Rectal smooth muscle tissue (tissue), 1 donor: ENCODE data around the gene CNOT3.

ENCODE experiments used
- H3K27ac ChIP-seq: one replicate; pipeline ENCODE4 v1.7.0; 2013; ENCODE audit warnings: low read depth, low read length, inconsistent platforms
- H3K27me3 ChIP-seq: one replicate; pipeline ENCODE4 v1.7.0; 2013; ENCODE audit warnings: low read length; ENCODE audit not compliant: control insufficient read depth, insufficient read depth
- H3K36me3 ChIP-seq: one replicate; pipeline ENCODE4 v1.7.0; 2013; ENCODE audit warnings: low read length; ENCODE audit not compliant: control insufficient read depth, insufficient read depth
- H3K4me1 ChIP-seq: one replicate; pipeline ENCODE4 v1.7.0; 2013; ENCODE audit warnings: low read length; ENCODE audit not compliant: control insufficient read depth, insufficient read depth
- H3K4me3 ChIP-seq: one replicate; pipeline ENCODE4 v1.7.0; 2013; ENCODE audit warnings: low read length
- H3K9ac ChIP-seq: one replicate; pipeline ENCODE4 v1.7.0; 2013; ENCODE audit warnings: low read length

The CNOT3 gene

DNA sequence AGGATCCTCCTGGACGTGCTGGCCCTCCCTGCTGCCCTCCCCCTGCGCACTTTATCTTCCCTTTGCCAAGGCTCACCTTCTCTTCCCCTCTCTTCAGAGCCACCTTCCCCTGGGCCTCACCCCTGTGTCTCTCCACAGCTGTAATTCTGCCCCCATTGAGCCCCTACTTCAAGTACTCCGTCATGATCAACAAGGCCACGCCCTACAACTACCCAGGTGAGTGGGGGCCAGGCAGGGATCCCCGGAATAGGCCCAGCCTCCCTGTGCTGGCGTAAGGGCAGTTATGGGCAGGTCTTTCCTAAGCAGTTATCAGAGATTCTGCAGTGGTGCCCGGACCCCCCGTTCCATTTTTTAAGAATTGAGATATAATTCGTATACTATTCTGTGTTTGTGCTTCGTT is 31.8 kb upstream of the CNOT3 start:
- H3K27me3 ChIP-seq: no peaks in the 10 kb centered on the region
- H3K9ac ChIP-seq: no peak overlapping the region
- H3K36me3 ChIP-seq: peaks cover 38% of the 10 kb centered on the region
- peaks cover 2% of the 10 kb centered on the region for H3K4me1 ChIP-seq
- no peak overlapping the region for H3K27ac ChIP-seq
- H3K4me3 ChIP-seq: no peak overlapping the region

DNA sequence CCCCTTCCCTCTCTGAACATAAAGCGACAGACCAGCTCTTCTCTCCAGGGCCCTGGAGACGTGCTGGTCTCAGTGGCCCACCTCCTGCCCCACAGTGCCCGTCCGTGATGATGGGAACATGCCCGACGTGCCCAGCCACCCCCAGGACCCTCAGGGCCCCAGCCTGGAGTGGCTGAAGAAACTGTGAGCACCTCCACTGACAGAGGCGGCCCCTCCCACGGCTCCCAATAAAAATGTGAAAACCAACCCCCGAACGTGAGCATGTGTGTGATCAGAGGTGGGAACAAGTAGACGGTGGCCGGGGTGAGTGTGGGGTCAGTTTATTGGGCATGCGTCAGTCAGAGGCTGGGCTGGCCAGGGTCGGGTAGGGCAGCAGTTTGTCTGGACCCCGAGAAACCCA is 30.8 kb upstream of the CNOT3 start:
- Histone ChIP-seq H3K27me3 (no peaks in the 10 kb centered on the region), H3K27ac (no peak overlapping the region), H3K4me1 (peaks cover 2% of the 10 kb centered on the region), H3K36me3 (peaks cover 42% of the 10 kb centered on the region), H3K9ac (no peak overlapping the region), H3K4me3 (no peak overlapping the region)

DNA sequence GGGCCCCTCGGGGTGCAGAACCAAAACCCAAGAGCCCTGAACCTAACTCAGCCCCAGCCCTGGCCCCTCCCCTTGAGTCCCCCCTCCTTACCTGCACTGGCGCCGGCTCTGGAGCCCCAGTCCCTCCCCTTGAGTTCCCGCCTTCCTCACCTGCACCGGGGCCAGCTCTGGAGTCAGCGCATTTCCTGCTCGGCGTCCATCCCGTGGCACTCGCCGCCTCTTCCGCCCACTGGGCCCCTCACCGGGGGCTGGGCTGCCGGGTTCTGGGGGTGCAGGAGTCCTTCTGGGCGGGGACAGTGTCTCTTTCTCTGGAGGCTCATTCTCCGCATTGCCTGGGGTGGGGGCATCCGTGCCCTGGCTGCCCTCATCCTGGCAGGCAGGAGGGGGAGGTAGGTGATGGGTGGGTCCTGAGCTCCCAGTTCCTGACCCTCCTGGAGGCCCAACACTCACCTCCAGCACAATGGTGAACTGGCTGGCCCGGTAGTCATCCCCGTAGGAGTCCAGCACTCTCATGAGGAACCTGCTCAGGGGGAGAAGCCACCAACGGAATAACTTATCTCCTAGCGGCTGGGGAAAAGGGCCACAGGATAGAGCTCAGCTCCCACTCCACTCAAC is 29.6 kb upstream of the CNOT3 start:
- Histone ChIP-seq H3K27me3 (no peaks in the 10 kb centered on the region), H3K27ac (no peak overlapping the region), H3K36me3 (peaks cover 42% of the 10 kb centered on the region), H3K4me3 (no peak overlapping the region), H3K9ac (no peak overlapping the region), H3K4me1 (peaks cover 2% of the 10 kb centered on the region)

DNA sequence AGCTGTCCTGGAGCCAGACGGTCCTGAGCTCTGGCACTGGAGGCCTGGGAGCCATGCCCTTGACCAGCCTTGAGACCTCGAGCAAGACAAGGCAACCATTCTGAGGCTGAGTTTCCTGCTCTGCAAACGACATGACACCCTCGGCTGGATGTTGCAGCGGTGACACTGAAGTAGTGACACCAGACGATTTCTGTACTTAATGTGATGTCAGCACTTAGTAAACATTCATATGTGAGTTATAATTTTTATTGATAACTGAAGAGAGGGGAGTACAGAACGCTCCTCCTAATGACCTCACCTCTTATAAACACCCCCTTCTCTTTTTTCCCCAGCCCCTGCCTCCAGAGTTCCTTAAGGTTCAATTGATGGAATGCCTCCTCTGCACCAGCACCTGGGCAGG is 29.1 kb upstream of the CNOT3 start:
- no peak overlapping the region for H3K9ac ChIP-seq
- H3K4me1 ChIP-seq: peaks cover under 1% of the 10 kb centered on the region
- no peak overlapping the region for H3K27ac ChIP-seq
- H3K36me3 ChIP-seq: peaks cover 42% of the 10 kb centered on the region
- no peaks in the 10 kb centered on the region for H3K27me3 ChIP-seq
- H3K4me3 ChIP-seq: no peak overlapping the region

DNA sequence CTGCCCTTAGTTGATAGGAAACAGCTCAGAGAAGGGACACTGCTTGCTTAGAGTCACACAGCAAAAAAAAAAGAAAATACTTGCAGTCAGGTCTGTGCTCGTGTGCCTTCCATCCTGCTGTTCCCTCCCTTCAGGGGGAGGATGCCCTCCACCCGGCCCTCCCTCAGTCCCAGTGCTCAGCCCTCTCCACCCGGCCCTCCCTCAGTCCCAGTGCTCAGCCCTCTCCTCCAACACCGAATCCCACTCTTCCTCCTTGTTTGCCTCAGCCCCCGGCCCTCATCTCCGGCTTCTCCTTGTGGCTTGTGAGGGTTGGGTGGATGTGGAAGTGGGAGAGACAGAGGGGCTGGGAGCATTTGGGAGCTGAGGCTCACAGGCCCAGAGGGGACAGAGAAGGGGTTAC is 27.9 kb upstream of the CNOT3 start:
- Histone ChIP-seq H3K27ac (no peak overlapping the region), H3K4me3 (no peak overlapping the region), H3K4me1 (peaks cover 5% of the 10 kb centered on the region), H3K9ac (no peak overlapping the region), H3K27me3 (no peaks in the 10 kb centered on the region), H3K36me3 (peaks cover 42% of the 10 kb centered on the region)

DNA sequence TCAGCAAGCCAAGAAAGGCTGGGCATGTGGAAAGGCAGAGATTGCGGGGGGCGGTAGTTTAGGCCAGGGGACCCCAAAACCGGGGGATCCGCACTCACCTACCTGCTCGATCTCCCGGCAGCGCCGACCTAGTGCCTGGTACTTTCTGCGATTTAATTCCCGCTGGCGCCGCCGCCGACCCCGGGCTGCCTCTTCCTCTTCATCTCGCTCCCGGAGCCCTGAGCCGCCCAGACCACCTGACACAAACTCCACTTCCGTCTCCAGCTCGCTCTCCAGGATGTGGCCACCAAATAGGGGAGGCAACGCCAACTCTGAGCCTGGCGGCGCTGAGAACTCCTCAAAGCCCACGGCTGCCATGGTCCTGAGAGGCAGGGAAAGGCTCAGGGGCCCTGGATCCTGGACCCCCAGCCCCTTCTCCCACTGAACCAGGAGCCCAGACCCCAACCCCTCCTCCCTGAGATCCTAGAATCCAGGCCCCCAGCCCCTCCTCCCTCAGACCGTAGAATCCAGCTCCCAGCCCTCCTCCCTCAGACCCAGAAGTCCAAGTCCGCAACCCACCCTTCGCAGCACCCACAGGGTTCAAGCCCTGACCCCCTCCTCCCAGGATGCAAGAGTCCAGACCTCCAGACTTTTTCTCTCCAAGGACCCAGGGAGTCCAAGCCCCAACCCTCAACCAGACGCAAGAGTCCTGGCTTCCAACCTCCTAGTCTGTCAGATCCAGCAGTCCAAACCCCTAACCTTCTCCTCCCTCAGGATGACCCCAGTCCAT is 23.0 kb upstream of the CNOT3 start:
- no peaks in the 10 kb centered on the region for H3K27me3 ChIP-seq
- peak overlapping the region; percentile 29 for H3K9ac ChIP-seq

DNA sequence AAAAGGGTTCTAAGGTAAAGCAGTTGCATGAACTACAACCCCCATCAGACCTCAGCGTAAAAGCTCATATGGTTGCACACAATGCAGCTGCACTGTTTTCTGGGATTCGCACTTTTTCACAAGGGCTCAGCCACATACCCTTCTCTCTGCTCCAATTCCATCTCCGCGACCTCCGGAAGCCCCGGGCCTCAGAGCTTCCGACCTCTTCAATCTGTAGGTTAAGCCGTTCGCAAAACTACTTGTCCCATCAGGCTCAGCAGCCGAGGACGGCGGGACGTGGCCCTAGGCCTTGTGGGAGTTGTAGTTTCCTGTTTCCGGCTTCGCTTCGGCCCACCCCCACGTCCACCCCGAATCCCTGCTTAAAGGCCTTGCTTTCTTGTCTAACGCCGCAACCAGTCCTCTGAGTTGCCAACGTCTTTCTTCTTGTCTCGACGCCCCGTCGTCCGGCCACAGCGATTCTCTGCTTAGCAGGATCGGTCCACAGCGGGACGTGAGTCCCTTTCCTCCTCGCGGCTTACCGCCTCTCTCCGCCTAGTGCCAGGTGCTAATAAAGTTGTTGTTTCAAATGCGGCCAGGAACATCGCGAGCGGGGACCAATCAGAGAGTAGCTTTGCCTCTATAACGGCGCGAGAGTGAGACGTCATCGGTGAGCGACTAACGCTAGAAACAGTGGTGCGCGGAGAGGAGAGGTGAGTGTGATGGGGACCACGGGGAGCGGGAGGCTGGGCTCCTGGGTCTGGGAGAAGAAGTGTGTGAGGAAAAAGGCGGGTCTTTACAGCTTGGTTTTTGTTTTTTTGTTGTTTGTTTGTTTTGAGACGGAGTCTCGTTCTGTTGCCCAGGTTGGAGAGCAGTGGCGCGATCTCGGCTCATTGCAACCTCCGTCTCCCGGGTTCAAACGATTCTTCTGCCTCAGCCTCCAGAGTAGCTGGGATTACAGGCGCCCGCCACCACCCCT is 22.2 kb upstream of the CNOT3 start, which contains the start of the genes PRPF31 and TFPT:
Gene PRPF31 (plus strand): TSS at position 646 of the 955 bp plus-strand sequence. CDS start 2,525 bp downstream, outside the sequence.
Gene TFPT (minus strand): TSS at position 549 of the 955 bp plus-strand sequence. CDS start 388 bp downstream, at position 161.
- Histone ChIP-seq H3K27ac (peak within 1 kb of the TSS; percentile 93), H3K4me1 (peaks cover 8% of the 10 kb centered on the region), H3K9ac (peak within 1 kb of the TSS; percentile 90), H3K36me3 (peaks cover 13% of the 10 kb centered on the region), H3K4me3 (peak within 1 kb of the TSS; percentile 75), H3K27me3 (no peaks in the 10 kb centered on the region)

More for the DNA sequence above, 23.0 kb upstream of the CNOT3 start:
- peaks cover 15% of the 10 kb centered on the region for H3K36me3 ChIP-seq
- no peak overlapping the region for H3K27ac ChIP-seq
- peak overlapping the region; percentile 75 for H3K4me3 ChIP-seq
- H3K4me1 ChIP-seq: peaks cover 8% of the 10 kb centered on the region

DNA sequence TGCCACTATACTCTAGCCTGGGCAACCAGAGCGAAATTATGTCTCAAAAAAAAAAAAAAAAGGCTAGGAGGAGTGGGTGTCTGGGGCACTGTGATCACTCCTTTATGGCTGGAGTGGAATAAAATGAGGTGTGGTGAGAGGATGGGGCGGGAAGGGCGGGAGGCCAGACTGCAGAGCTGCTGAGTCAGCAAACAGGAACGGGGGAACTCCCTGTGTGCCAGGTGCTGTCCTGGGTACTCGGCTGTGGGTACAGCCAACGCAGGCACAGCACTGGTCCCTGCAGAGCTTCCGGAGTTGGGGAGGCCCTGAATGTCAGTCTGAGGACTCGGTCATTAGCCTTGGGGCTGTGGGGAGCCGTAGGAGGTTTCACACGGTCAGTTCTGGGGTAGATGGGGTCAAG is 16.3 kb upstream of the CNOT3 start:
- no peaks in the 10 kb centered on the region for H3K27me3 ChIP-seq
- H3K9ac ChIP-seq: no peak overlapping the region
- H3K4me1 ChIP-seq: peaks cover 3% of the 10 kb centered on the region
- H3K36me3 ChIP-seq: peaks cover 43% of the 10 kb centered on the region
- no peak overlapping the region for H3K27ac ChIP-seq
- H3K4me3 ChIP-seq: no peak overlapping the region

DNA sequence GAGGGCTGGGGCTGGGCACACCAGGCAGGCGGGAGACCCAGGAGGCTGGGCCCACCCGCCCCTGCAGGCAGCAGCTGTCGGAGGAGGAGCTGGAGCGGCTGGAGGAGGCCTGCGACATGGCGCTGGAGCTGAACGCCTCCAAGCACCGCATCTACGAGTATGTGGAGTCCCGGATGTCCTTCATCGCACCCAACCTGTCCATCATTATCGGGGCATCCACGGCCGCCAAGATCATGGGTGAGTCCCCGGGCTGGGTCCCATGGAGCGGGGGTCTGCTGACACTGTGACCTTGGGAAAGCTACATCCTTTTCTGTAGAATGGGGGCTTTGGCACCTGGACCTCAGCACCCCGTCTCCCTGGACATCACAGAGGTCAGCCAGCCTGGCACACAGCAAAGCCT is 13.9 kb upstream of the CNOT3 start:
- Histone ChIP-seq H3K4me3 (no peak overlapping the region), H3K36me3 (peaks cover 51% of the 10 kb centered on the region), H3K27ac (no peak overlapping the region), H3K9ac (no peak overlapping the region), H3K4me1 (no peaks in the 10 kb centered on the region), H3K27me3 (no peaks in the 10 kb centered on the region)

DNA sequence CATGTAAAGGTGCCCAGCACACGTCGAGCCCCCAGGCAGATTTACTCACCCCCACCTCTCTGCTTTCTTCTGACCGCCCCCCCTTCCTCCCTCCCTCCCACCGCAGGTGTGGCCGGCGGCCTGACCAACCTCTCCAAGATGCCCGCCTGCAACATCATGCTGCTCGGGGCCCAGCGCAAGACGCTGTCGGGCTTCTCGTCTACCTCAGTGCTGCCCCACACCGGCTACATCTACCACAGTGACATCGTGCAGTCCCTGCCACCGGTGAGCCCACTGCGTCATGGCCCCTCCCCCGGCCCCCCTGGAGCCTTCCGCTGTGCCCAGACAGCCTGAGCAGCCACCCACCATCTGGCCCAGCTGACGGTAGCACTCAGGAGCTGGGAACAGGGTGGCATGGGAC is 13.2 kb upstream of the CNOT3 start:
- H3K4me1 ChIP-seq: no peaks in the 10 kb centered on the region
- H3K36me3 ChIP-seq: peaks cover 58% of the 10 kb centered on the region
- H3K27me3 ChIP-seq: no peaks in the 10 kb centered on the region
- H3K4me3 ChIP-seq: no peak overlapping the region
- H3K9ac ChIP-seq: no peak overlapping the region
- H3K27ac ChIP-seq: no peak overlapping the region

DNA sequence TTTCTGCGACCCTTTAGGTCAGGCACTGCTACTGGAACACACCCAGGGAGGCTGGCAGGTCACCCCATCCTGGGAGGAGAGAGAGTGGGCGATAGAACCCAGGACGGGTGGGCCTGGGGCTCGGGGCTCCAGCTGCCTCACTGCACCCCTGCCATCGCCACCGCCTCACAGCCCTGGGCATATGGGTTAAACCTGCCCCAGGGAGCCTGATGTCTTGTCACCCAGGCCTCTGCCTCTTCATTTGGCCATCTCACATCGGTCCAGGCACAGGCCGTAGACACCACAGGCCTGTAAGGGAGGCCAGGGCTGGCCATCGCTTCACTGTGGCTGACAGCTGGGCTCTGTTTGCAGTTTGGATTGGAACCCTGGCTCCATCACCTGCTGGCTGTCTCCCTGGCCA is 11.8 kb upstream of the CNOT3 start:
- Histone ChIP-seq H3K4me3 (no peak overlapping the region), H3K27me3 (no peaks in the 10 kb centered on the region), H3K27ac (no peak overlapping the region), H3K36me3 (peaks cover 58% of the 10 kb centered on the region), H3K9ac (no peak overlapping the region), H3K4me1 (no peaks in the 10 kb centered on the region)
